Endothelial cell (in vitro differentiated cells): ENCODE measurements around the gene BCKDHB. TPM values are rescaled to one million over a fixed set of nuclear protein-coding genes. Genes with fewer than 3 reads are reported as not detected.
"Not testable (repeated sequence)": the region's sequence is repeated elsewhere in the genome, so short reads cannot be mapped to it uniquely, and the experiment has no call there.

Experiments used
- DNase-seq: peaks from one replicate; pipeline ENCODE4 v3.0.0; 2021; ENCODE audit warnings: low spot score
- H3K27ac Mint-ChIP-seq: one replicate; pipeline ENCODE4 v1.8.0; 2021; ENCODE audit warnings: mixed read lengths, inconsistent platforms; ENCODE audit not compliant: unreplicated experiment
- H3K27me3 Mint-ChIP-seq: one replicate; pipeline ENCODE4 v1.8.0; 2021; ENCODE audit warnings: mild to moderate bottlenecking, moderate library complexity, mixed read lengths, inconsistent platforms; ENCODE audit not compliant: unreplicated experiment
- H3K36me3 Mint-ChIP-seq: one replicate; pipeline ENCODE4 v1.8.0; 2021; ENCODE audit warnings: mild to moderate bottlenecking, low read depth, mixed read lengths, inconsistent platforms; ENCODE audit not compliant: unreplicated experiment
- H3K4me1 Mint-ChIP-seq: one replicate; pipeline ENCODE4 v1.8.0; 2021; ENCODE audit warnings: mild to moderate bottlenecking, mixed read lengths, inconsistent platforms; ENCODE audit not compliant: unreplicated experiment
- H3K4me3 Mint-ChIP-seq: one replicate; pipeline ENCODE4 v1.8.0; 2021; ENCODE audit warnings: mild to moderate bottlenecking, mixed read lengths, inconsistent platforms; ENCODE audit not compliant: unreplicated experiment
- H3K9me3 Mint-ChIP-seq: one replicate; pipeline ENCODE4 v1.8.0; 2021; ENCODE audit warnings: mixed read lengths, inconsistent platforms; ENCODE audit not compliant: unreplicated experiment
- CTCF ChIP-seq: fragments of 200-600 bp; sonication (generic); IDR thresholded peaks from one replicate; pipeline ENCODE4 v1.5.0; 2021; ENCODE audit warnings: antibody characterized with exemption; ENCODE audit not compliant: unreplicated experiment
- total RNA-seq: library from RNA; stranded (reverse); fragmentation: NEBNext Ultra II Directional; extraction: Animal tissue kit (Norgen Biotek cat#: 25700); gene quantifications from one replicate; pipeline ENCODE4 v1.2.1, GENCODE V29; 2021; ENCODE audit not compliant: unreplicated experiment

The BCKDHB gene
- total RNA-seq, 1 donor from 2014 or later = 15.3 TPM

- DNase-seq = no peak
- H3K27me3 Mint-ChIP-seq = peaks cover 4% of the 10 kb centered on the region
- no peak for TF ChIP-seq CTCF
- peak overlapping the region; percentile 10 for H3K27ac Mint-ChIP-seq
- H3K4me3 Mint-ChIP-seq = peak overlapping the region; percentile 98
- no peaks in the 10 kb centered on the region for H3K9me3 Mint-ChIP-seq
- H3K36me3 Mint-ChIP-seq = no peaks in the 10 kb centered on the region
- no peaks in the 10 kb centered on the region for H3K4me1 Mint-ChIP-seq
These were observed 476 bp upstream of the BCKDHB start for GRCh38 chr6:80105972-80106417.

GRCh38 chr6:80122576-80122975, 16.1 kb downstream of the BCKDHB start:
- not testable (repeated sequence) for DNase-seq, H3K4me1 Mint-ChIP-seq, H3K27me3 Mint-ChIP-seq, H3K4me3 Mint-ChIP-seq, H3K27ac Mint-ChIP-seq
- Mint-ChIP-seq H3K9me3 (peaks cover 11% of the 10 kb centered on the region), H3K36me3 (peaks cover 28% of the 10 kb centered on the region)

GRCh38 chr6:80126657-80127345, 20.3 kb downstream of the BCKDHB start:
- TF ChIP-seq CTCF = no peak

GRCh38 chr6:80129485-80129884, 23.0 kb downstream of the BCKDHB start:
- Mint-ChIP-seq H3K27me3 (no peaks in the 10 kb centered on the region), H3K9me3 (no peaks in the 10 kb centered on the region), H3K4me3 (no peak overlapping the region), H3K4me1 (no peaks in the 10 kb centered on the region), H3K27ac (no peak overlapping the region), H3K36me3 (no peaks in the 10 kb centered on the region)
- no peak for DNase-seq
- TF ChIP-seq CTCF = no peak

More at GRCh38 chr6:80126657-80127345, 20.3 kb downstream of the BCKDHB start:
- Mint-ChIP-seq H3K27ac (no peak overlapping the region), H3K4me1 (no peaks in the 10 kb centered on the region), H3K4me3 (no peak overlapping the region), H3K9me3 (peaks cover under 1% of the 10 kb centered on the region), H3K36me3 (peaks cover 6% of the 10 kb centered on the region), H3K27me3 (no peaks in the 10 kb centered on the region)
- no peak for DNase-seq

GRCh38 chr6:80133020-80133419, 26.5 kb downstream of the BCKDHB start:
- no peak for TF ChIP-seq CTCF
- Mint-ChIP-seq H3K4me3 (no peak overlapping the region), H3K4me1 (no peaks in the 10 kb centered on the region), H3K9me3 (no peaks in the 10 kb centered on the region), H3K27me3 (no peaks in the 10 kb centered on the region), H3K27ac (no peak overlapping the region), H3K36me3 (no peaks in the 10 kb centered on the region)
- DNase-seq = peak; percentile 44
